GM04503 (cell line): ENCODE measurements around the gene MFSD12.
A peak's percentile ranks its signal among the peaks of the same experiment; 100 is the strongest.
"Not testable (repeated sequence)": the region's sequence is repeated elsewhere in the genome, so short reads cannot be mapped to it uniquely, and the experiment has no call there.

Experiments used
- DNase-seq: peaks from one replicate; pipeline ENCODE4 v3.0.0-alpha.2; 2012; ENCODE audit warnings: low read depth

Gene MFSD12

DNA sequence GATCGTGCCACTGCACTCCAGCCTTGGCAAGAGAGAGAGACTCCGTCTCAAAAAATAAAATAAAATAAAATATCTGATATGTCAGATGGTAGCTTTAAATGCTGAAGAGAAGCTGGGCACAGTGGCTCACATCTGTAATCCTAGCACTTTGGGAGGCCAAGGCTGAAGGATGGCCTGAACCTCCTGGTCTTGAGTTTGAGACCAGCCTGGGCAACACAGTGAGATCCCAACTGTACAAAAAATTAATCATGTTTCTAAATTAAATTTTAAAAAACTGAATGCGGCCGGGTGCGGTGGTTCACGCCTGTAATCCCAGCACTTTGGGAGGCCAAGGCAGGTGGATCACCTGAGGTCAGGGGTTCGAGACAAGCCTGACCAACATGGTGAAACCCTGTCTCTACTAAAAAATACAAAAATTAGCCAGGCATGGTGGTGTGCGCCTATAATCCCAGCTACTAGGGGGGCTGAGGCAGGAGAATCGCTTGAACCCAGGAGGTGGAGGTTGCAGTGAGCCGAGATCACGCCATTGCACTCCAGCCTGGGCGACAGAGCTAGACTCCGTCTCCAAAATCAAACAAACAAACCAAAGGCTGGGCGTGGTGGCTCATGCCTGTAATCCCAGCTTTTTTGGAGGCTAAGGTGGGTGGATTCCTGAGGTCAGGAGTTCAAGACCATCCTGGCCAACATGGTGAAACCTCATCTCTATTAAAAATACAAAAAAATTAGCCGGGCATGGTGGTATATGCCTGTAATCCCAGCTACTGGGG is 26.8 kb upstream of the MFSD12 start:
- not testable (repeated sequence) for DNase-seq

DNA sequence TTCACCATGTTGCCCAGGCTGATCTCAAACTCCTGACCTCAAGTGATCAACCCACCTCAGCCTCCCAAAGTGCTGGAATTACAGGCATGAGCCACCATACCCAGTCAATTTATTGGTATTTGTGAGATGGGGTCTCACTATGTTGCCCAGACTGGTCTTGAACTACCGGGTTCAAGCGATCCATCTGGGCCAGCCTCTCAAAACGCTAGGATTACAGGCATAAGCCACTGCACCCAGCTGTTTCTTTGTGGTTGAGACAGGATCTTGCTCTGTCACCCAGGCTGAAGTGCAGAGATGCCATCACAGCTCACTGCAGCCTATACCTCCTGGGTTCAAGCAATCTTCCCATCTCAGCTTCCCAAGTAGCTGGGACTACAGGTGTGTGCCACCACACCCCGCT is 24.4 kb upstream of the MFSD12 start:
- DNase-seq: not testable (repeated sequence)

DNA sequence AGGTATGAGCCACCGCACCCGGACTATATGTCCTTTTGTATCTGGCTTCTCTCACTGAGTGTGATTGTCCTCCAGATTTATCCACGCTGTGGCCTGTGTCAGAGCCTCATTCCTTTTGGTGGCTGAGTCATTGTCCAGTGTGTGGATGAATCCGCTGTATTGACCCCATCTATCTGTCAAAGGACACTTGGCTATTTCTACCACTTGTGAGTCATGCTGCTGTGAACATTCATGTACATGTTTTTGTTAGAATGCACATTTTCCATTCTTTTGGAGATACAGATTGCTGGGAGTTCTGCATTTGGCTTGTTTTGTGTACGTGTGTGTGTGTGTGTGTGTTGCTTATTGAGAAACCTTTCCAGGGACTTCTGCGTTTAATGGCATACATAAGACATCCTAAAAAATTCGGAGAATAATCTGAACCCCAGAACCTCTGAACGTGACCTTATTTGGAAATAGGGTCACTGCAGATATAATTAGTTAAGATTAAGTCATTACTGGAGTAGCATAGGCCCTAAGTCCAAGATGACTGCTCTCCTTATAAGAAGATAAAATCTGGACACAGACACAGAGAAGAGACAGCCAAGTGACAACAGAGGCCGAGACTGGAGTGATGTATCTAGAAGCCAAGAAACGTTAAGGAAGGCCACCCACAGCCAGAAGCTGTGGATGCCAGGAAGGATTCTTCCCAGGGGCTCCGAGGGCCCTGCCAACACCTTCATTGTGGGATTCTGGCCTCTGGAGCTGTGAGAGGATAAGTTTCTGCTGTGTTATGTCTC is 23.0 kb upstream of the MFSD12 start:
- peak; percentile 95 for DNase-seq

DNA sequence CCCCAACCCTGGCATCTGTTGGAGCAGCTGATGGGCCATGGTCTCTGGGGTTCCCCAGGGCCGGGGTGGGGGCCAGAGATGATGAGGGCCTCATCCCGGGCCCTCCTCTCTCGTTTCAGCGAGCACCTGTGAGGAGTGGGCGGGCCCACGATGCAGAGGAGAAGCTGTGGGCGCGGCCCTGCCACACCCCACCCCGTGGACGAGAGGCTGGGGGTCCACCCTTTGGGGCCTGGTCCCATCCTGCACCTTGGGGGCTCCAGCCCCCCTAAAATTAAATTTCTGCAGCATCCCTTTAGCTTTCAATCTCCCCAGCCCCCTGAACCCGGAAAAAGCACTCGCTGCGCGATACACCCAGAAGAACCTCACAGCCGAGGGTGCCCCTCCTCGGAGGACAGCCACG is 21.0 kb upstream of the MFSD12 start:
- DNase-seq: no peak

DNA sequence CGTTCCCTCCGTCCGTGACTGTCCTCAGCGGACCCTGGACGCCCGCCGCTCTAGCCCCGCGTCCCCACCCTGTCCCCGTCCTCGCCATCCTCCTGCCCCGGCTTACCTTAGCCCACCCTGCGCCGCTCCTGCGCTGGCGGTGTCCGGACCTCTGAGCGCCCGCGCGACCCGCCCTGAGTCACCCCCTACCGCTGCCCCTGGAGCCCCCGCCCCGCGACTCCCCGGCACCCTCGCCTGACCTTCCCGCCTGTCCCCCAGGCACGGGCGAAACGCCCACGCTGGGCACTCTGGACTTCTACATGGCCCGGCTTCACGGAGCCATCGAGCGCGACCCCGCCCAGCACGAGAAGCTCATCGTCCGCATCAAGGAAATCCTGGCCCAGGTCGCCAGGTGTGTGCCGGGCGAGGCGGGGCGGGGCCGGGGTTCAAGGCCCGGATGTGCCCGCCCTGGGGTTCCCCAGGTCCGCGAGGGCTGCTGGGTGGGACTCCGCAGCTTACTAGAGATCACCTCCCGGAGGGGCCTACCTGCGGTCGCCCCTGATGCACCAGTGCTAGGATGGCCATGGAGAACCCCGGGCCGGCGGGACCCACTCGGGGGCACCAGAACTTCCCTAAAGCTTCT is 20.4 kb upstream of the MFSD12 start:
- DNase-seq: no peak

DNA sequence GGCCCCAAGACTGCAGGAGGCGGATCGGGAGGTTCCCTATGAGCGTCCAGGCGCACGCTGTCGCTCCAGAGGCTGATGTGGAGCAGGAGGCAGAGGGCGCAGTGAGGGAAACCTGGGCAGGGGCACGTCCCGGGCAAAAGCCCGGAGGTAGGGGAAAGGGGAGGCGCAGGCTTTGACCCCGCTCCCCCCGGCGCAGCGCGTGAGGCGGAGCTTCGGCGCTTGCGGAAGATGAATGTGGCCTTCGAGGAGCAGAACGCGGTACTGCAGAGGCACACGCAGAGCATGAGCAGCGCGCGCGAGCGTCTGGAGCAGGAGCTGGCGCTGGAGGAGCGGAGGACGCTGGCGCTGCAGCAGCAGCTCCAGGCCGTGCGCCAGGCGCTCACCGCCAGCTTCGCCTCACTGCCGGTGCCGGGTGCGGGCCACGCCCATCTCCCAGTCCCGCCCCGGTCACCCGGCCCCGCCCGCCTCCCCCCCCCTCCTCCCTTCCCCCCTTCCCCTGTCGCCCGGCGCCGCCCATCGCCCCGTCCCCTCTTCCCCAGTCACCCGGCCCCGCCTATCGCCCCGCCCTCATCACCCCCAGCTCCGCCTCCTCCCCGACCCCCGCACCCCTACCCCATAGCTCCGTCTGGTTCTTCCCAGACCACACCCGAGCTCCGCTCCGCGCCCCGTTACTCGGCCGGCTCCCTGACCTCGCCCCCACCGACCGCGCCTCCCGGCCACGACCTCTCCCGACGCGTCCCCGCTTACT is 19.5 kb upstream of the MFSD12 start:
- no peak for DNase-seq

DNA sequence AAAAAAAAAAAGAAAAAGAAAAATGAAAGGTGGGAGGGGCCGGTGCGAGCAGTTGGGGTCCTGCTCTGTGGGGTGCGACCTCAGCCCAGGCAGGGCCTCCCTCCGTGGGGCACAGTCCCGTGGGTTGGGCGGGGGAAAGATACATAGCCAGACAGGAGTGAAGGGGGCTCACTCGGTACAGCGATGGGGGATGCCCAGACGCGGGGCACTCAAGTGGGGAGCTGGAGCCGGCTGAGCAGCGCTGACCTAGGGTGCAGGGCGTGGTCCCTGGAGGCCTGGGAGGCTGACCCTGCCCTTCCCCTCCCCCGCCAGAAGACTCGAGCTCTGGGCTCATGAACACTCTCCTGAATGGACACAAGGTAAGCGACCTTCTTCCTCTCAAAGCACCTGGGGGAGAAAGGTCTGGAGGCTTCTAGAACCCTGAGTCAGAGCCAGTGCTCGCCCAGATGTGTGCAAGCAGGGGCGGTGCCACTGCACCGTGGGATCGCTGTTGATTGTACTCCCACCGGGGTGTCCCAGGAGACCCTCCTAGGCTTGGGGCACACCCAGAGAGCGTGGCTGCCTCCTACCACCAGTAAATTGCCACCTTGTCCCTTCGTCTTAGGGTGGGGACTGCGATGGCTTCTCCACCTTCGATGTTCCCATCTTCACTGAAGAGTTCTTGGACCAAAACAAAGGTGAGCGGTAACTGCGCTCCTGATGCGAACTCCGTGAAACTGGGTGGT is 18.7 kb upstream of the MFSD12 start:
- DNase-seq: no peak

DNA sequence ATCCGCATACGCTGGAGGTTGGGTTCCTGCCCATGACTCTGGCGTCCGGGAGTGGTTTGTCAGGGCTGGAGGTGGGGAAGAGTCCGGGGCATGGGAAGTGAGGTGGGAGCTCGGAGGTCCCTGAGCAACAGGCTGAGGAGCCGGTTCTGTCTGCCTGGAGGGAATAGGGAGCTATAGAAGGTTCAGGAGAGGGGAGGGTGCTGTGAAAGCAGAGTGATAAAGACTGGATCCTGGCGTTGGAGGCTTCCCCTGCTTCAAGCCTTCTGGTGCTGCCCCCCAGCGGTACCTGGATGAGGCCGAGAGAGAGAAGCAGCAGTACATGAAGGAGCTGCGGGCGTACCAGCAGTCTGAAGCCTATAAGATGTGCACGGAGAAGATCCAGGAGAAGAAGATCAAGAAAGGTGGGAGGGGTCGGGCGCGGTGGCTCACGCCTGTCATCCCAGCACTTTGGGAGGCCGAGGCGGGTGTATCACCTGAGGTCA is 17.9 kb upstream of the MFSD12 start:
- no peak for DNase-seq

DNA sequence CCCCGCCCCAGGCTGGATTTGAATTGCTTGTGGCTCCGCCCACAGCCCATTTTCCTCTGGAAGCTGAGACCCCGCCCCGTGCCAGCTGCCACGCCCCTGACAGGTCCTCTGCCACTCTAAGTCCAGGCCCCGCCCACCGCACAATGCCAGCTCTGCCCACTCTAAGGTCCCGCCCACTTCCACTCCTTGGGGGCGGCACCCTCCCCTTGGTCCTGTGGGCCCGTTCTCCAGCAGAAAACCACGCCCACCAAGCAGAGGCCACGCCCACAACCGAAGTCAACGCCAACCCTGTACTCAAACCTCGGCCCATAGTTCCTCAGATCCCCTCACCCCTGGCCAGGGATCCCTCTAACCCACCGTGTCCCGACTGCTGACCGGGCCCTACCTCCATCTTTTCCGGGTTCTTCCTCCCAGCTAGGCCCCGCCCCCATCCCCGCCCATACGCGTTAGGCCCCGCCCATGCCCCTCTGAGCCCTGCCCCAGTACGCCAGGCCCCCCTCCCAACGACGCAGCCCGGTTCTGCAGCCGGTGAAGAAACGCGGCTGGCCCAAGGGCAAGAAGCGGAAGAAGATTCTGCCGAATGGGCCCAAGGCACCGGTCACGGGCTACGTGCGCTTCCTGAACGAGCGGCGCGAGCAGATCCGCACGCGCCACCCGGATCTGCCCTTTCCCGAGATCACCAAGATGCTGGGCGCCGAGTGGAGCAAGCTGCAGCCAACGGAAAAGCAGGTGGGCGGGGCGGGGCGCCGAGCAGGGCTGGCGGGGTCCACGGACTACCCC is 16.7 kb upstream of the MFSD12 start:
- DNase-seq: peak; percentile 43

DNA sequence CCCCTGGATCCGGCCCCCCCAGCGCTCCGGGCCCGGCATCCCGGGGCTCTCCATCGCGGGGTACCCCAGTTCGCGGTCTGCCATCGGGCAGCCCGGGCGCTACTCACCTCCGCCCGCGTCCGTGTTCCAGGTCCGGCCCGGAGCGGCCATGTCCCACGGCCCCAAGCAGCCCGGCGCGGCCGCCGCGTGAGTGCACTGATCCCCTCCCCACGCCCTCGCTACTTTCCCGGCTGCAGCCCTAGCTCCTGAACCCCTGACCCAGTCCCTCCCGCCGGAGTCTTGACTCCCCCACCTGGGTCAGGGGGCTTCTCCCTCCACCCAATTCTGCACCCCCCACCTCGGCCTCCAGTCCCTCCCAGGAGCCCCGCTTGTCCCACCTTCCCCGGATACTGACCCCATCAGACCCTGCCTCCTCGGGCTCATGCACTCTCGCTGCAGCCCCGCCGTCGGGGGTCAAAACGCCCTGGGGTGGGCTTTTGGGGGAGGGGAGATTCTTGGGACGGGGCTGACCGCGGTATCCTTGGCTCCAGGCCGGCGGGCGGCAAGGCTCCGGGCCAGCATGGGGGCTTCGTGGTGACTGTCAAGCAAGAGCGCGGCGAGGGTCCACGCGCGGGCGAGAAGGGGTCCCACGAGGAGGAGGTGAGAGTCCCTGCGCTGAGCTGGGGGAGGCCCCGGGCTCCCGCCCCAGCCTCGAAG is 15.9 kb upstream of the MFSD12 start:
- no peak for DNase-seq

DNA sequence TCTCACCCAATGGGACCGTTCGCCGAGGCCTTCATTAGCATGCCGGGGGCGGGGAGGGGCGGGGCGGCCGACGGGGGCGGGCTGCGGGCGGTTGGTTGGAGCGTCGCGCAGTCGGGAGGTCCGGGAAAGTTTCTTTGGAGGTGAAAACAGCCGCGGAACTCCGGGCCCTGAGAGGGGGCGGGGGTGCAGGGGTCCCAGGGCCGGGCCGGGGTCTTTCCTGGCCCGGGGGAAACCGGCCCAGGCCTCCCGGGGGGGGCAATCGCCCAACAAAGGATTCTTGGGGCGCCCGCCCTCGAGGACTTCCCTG is 15.4 kb upstream of the MFSD12 start, which contains the start of gene HMG20B:
Gene HMG20B, plus strand, starts transcription at position 90 of the 307 bp plus-strand sequence. CDS start 366 bp downstream, outside the sequence.
- no peak for DNase-seq

DNA sequence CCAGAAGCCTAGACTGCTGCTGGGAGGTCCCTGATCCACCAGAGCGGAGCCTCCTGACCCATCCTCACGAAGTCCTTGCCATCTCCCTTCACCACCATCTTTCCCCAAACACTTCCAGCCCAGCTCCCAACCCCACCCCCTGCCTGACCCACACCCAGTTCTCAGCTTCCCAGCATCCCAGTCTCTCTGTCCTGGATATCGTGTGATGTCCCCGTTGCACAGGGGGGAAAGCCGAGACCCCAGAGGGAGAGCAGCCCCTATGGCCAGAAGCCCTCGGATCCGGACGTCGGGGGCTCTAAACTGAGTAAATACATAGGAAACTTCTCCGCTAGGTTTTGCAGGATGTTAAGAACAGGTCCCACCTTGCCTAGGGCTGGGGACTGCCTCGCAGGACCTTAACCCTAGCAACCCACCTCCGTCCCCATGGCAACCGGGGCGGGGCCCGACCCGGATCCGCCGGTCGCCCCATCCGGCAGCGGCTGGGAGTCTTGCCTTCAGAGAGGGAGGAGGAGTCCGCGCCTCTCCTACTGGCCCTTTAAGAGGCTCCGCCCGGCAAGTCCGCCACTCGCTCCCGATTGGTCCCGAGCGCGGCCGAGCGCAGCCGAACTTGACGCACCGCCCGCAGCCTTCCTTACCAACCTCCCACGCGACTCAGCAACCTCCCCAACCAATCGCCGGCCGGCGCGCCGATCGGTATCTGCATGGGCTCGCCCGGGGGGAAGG is 14.9 kb upstream of the MFSD12 start:
- DNase-seq: peak; percentile 97

DNA sequence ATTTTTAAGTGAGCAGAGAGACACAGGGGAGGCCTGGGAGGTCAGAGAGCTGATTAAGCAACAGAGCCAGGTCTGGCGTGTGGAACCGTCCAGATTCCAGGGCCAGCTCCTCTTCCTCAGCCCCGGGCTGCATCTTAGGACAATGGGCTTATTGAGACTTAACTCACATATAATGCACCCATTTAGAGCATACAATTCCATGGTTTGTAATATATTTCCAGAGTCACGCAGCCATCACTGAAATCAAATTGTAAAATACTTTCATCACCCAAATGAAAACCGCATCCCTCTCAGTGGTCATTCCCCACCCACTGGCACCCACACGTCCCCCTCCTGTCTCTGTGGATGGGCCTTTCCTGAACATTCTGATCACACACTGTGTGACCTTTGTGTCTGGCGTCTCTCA is 13.2 kb upstream of the MFSD12 start:
- DNase-seq: no peak

DNA sequence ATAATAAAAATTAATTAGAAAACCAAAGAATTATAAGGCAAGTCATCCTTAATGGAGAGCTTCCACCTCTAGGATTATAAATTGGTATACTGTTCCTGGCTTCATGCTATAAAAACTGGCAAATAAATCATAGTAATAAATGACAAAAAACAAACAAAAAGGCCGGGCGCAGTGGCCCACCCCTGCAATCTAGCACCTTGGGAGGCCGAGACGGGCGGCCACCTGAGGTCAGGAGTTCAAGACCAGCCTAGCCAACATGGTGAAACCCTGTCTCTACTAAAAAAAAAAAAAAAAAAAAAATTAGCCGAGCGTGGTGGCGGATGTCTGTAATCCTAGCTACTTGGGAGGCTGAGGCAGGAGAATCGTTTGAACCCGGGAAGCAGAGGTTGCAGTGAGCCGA is 12.7 kb upstream of the MFSD12 start:
- not testable (repeated sequence) for DNase-seq

DNA sequence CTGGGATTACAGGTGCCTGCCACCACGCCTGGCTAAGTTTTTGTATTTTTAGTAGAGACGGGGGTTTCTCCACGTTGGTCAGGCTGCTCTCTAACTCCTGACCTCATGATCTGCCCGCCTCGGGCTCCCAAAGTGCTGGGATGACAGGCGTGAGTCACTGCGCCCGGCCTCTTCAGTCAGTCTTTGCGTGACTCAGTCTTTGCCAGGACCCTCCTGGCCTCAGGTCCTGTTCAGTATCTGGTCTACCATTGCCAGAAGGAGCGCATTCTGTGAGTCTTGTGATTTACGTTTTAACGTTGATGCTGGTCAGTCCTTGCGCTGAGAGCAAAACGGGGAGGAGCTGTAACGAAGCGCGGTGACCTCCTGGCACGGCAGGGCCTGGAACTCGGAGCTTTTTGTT is 7.8 kb upstream of the MFSD12 start:
- no peak for DNase-seq

DNA sequence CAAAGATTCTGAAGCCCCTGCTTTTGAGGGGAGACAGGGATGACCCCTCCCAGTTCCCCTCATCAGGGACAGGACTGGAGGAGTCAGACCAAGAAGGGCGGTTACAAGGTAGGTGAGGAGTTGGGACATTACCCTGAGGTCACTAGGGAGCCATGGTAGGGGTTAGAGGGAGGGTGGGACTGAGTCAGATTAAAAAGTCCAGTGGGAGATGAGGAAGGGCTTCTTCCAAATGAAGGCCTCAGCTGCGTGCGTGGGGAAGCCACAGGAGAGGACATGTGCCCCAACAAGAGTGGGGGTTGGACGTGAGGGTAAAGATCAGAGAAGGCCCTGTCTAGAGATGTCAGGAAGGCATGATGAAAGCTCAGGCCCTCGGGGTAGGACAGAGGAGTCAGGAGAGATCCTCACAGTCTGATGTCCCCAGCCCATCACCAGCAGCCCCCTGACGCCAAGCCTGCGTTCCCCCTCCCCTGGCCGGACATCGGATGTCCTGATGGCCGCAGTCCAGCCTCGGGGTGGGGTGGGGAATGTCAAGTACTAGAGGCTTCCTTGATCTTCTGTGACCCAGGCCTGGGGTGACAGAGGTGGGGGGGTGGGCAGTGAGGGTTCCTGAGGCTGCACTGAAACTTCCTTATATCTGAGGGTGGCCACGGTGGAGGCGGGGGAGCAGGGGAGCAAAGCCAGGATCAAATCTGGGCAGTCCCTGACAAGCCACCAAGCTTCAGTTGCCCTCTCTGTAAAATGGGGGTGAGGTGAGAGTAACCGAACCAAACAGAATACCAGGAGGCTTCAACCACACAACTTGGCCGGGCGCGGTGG is 6.5 kb upstream of the MFSD12 start:
- DNase-seq: no peak

DNA sequence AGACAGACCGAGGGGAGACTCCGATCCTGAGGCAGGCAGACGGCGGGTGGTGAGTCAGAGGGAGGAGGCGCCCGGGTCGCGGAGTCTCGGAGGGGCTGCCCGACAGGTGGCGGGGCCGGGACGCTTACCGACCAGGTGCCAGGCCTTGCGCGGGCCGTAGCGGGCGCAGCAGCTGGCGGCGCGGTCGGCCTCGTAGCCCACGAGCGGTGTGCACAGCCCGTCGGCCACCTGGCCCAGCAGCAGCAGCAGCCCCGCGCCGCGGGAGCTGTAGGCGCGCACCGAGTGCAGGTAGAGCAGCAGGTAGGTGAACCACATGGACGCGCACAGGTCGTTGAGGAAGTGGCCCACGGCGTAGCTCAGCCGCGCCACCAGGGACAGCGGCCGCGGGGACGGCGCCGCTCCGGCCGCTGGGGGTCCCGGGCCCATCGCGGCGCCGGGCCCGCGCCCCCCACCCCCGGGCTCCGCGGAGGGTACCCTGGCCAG is 367 bp downstream of the MFSD12 start:
- no peak for DNase-seq

DNA sequence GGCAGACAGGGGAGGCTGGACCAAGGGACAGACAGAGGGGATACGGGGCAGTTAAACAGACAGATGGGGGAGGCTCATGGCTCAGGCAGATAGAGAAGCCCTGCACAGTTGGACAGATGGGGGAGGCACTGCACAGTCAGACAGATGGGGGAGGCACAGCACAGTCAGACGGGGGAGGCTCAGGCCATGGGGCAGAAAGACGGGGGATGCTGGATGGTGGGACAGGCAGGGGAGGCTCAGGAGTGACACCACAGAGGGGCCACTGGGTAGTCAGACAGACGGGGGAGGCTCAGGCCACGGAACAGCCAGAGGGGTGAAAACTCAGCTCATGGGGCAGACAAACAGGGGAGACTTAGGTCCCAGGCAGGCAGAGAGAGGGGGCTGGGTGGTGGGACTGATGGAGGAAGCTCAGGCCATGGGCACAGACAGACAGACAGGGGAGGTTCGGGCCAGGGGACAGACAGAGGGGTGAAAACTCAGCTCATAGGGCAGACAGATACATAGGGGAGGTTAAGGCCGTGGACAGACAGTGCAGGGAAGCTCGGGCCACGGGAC is 886 bp downstream of the MFSD12 start:
- no peak for DNase-seq
